HEK293 (cell line): ENCODE data around the gene TSPAN11.

ENCODE experiments used
- TCF7L2 ChIP-seq: IDR thresholded peaks from 2 replicates; pipeline ENCODE4 v1.6.1; 2011; ENCODE audit warnings: low read depth, mild to moderate bottlenecking, inconsistent platforms, low read length, moderate library complexity, borderline replicate concordance
- ZNF394 ChIP-seq: fragments of 450-650 bp; formaldehyde crosslinking; IDR thresholded peaks from 2 replicates; pipeline ENCODE4 v1.5.1; 2016; ENCODE audit warnings: missing biosample characterization, missing genetic modification characterization, mild to moderate bottlenecking, moderate library complexity, borderline replicate concordance
- ZNF426 ChIP-seq: fragments of 450-650 bp; formaldehyde crosslinking; IDR thresholded peaks from 2 replicates; pipeline ENCODE4 v1.5.1; 2017; ENCODE audit warnings: missing biosample characterization, missing genetic modification characterization, mild to moderate bottlenecking, inconsistent platforms, moderate library complexity
- ZNF549 ChIP-seq: fragments of 450-650 bp; IDR thresholded peaks from 2 replicates; pipeline ENCODE4 v1.5.1; 2018; ENCODE audit warnings: missing biosample characterization, missing genetic modification characterization, mild to moderate bottlenecking, inconsistent platforms, moderate library complexity
- TF ChIP-seq, protein P1 (sequence below): fragments of 450-650 bp; formaldehyde crosslinking; IDR thresholded peaks from 2 replicates; pipeline ENCODE4 v1.5.1; 2016; ENCODE audit warnings: missing biosample characterization, missing genetic modification characterization
- TF ChIP-seq, protein P2 (sequence below): fragments of 450-650 bp; formaldehyde crosslinking; IDR thresholded peaks from 2 replicates; pipeline ENCODE4 v1.5.1; 2016; ENCODE audit warnings: missing biosample characterization, missing genetic modification characterization
- TF ChIP-seq, protein P3 (sequence below): fragments of 450-650 bp; formaldehyde crosslinking; IDR thresholded peaks from 2 replicates; pipeline ENCODE4 v1.5.1; 2016; ENCODE audit warnings: missing biosample characterization, missing genetic modification characterization

DNA sequence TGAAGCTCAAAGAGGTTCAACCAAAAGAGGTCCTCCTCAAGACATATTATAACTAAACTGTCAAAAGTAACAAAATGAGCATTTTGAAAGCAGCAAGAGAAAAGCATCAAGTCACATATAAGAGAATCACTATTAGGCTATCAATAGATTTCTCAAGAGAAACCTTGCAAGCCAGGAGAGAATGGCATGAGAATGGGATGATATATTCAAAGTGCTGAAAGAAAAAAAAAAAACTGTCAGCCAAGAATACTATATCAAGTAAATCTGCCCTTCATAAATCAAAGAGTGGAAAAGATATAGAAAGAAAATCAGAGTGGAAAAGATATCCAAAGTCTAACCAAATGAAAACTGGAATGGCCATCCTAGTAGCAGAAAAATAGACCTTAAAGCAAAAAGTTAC lies 39.3 kb upstream of the TSPAN11 start:
- TF ChIP-seq ZNF549 (tag by site-specific recombination) (no peak), ZNF394 (no peak), TCF7L2 (no peak), ZNF426 (no peak)
- TF ChIP-seq, protein P1, sequence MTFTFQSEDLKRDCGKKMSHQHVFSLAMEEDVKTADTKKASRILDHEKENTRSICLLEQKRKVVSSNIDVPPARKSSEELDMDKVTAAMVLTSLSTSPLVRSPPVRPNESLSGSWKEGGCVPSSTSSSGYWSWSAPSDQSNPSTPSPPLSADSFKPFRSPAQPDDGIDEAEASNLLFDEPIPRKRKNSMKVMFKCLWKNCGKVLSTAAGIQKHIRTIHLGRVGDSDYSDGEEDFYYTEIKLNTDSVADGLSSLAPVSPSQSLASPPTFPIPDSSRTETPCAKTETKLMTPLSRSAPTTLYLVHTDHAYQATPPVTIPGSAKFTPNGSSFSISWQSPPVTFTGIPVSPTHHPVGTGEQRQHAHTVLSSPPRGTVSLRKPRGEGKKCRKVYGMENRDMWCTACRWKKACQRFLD = no peak
- TF ChIP-seq, protein P2, sequence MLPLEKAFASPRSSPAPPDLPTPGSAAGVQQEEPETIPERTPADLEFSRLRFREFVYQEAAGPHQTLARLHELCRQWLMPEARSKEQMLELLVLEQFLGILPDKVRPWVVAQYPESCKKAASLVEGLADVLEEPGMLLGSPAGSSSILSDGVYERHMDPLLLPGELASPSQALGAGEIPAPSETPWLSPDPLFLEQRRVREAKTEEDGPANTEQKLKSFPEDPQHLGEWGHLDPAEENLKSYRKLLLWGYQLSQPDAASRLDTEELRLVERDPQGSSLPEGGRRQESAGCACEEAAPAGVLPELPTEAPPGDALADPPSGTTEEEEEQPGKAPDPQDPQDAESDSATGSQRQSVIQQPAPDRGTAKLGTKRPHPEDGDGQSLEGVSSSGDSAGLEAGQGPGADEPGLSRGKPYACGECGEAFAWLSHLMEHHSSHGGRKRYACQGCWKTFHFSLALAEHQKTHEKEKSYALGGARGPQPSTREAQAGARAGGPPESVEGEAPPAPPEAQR (tag by site-specific recombination) = no peak
- TF ChIP-seq, protein P3, sequence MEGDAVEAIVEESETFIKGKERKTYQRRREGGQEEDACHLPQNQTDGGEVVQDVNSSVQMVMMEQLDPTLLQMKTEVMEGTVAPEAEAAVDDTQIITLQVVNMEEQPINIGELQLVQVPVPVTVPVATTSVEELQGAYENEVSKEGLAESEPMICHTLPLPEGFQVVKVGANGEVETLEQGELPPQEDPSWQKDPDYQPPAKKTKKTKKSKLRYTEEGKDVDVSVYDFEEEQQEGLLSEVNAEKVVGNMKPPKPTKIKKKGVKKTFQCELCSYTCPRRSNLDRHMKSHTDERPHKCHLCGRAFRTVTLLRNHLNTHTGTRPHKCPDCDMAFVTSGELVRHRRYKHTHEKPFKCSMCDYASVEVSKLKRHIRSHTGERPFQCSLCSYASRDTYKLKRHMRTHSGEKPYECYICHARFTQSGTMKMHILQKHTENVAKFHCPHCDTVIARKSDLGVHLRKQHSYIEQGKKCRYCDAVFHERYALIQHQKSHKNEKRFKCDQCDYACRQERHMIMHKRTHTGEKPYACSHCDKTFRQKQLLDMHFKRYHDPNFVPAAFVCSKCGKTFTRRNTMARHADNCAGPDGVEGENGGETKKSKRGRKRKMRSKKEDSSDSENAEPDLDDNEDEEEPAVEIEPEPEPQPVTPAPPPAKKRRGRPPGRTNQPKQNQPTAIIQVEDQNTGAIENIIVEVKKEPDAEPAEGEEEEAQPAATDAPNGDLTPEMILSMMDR (tag by site-specific recombination) = no peak
